Gastroesophageal sphincter (tissue), 4 donors: Measurements from ENCODE around the gene ZKSCAN5. TPM values are rescaled to one million over a fixed set of nuclear protein-coding genes. Genes with fewer than 3 reads are reported as not detected.

Experiments used
- ATAC-seq: fragments of 150-250 bp; one replicate; pipeline ENCODE4 v1.9.1; 2016; ENCODE audit warnings: mild to moderate bottlenecking, moderate library complexity
- H3K27ac ChIP-seq, 4 donors: fragments of 200-600 bp; sonication (generic) in 3 of 4; 1 replicate in 3 of 4; 2 replicates in 1 of 4; pipeline ENCODE4 v1.5.1; 2016 to 2019
- H3K27me3 ChIP-seq: fragments of 200-600 bp; sonication (generic); one replicate; pipeline ENCODE4 v1.5.1; 2019
- H3K36me3 ChIP-seq, 2 donors: fragments of 200-600 bp; sonication (generic); one replicate each; pipeline ENCODE4 v1.5.1; 2019; ENCODE audit warnings: control low read depth in 1 of 2
- H3K4me1 ChIP-seq, 3 donors: fragments of 200-600 bp; sonication (generic); 1 replicate in 2 of 3; 2 replicates in 1 of 3; pipeline ENCODE4 v1.5.1; 2016 to 2019; ENCODE audit warnings: control low read depth in 2 of 3
- H3K4me3 ChIP-seq, 2 donors: fragments of 200-600 bp; sonication (generic); one replicate each; pipeline ENCODE4 v1.5.1; 2019; ENCODE audit warnings: mild to moderate bottlenecking in 1 of 2, moderate library complexity in 1 of 2
- H3K9me3 ChIP-seq, 3 donors: fragments of 200-600 bp; sonication (generic); one replicate each; pipeline ENCODE4 v1.5.1; 2017 to 2019; ENCODE audit warnings: control low read depth in 2 of 3
- EP300 ChIP-seq: sonication (generic); formaldehyde crosslinking; IDR thresholded peaks from one replicate; pipeline ENCODE4 v1.6.1; 2017; ENCODE audit warnings: antibody characterized with exemption, mild to moderate bottlenecking
- POLR2A ChIP-seq, 2 donors: fragments of 450-650 bp; IDR thresholded peaks; one replicate each; pipeline ENCODE4 v1.6.1; 2017; ENCODE audit warnings: antibody characterized with exemption in 2 of 2, mild to moderate bottlenecking in 2 of 2, moderate library complexity in 1 of 2
- POLR2AphosphoS5 ChIP-seq: sonication (generic); formaldehyde crosslinking; IDR thresholded peaks from one replicate; pipeline ENCODE4 v1.6.1; 2017; ENCODE audit warnings: antibody characterized with exemption
- WGBS, 2 donors: methylation state at CpG; one replicate each; pipeline ENCODE4 v1.1.5; 2018; ENCODE audit warnings: low coverage in 1 of 2; 5-methylcytosine and 5-hydroxymethylcytosine counted together
- total RNA-seq, 4 donors: library from RNA; depleted of rRNA; stranded (reverse); fragments of >200 nt; gene quantifications; one replicate each; pipeline ENCODE4 v1.1.0, GENCODE V29; 2016
- TF ChIP-seq, protein P1 (sequence below), 4 experiments: fragments of 200-600 bp in 2 of 4; fragments of 450-650 bp in 2 of 4; sonication (generic) in 1 of 4; IDR thresholded peaks; one replicate each; pipeline ENCODE4 v1.5.1; 2017 to 2019; ENCODE audit warnings: antibody characterized with exemption in 4 of 4, mild to moderate bottlenecking in 2 of 4, moderate library complexity in 2 of 4

The ZKSCAN5 gene
- total RNA-seq, 4 donors from 2014 or later, result 7.5 to 12.5 (median 10.6) TPM

- Histone ChIP-seq H3K4me3 (peak overlapping the region; percentile 81 to 83), H3K4me1 (peaks cover 0 to 54% (median 18%) of the 10 kb centered on the region in 3 donors), H3K27ac (peak overlapping the region; percentile 88 to 99 (median 96)), H3K36me3 (peaks cover 0 to 53% of the 10 kb centered on the region in 2 donors), H3K9me3 (no peaks in the 10 kb centered on the region), H3K27me3 (no peaks in the 10 kb centered on the region)
- 0 to 5% methylated on average over 8 to 11 of the region's 17 CpGs for WGBS, 2 donors
- ATAC-seq, result peak; percentile 69
- TF ChIP-seq POLR2AphosphoS5 (no peak), EP300 (no peak), POLR2A (IDR thresholded peaks at IDR 0.05) (no peak)
- TF ChIP-seq, protein P1, sequence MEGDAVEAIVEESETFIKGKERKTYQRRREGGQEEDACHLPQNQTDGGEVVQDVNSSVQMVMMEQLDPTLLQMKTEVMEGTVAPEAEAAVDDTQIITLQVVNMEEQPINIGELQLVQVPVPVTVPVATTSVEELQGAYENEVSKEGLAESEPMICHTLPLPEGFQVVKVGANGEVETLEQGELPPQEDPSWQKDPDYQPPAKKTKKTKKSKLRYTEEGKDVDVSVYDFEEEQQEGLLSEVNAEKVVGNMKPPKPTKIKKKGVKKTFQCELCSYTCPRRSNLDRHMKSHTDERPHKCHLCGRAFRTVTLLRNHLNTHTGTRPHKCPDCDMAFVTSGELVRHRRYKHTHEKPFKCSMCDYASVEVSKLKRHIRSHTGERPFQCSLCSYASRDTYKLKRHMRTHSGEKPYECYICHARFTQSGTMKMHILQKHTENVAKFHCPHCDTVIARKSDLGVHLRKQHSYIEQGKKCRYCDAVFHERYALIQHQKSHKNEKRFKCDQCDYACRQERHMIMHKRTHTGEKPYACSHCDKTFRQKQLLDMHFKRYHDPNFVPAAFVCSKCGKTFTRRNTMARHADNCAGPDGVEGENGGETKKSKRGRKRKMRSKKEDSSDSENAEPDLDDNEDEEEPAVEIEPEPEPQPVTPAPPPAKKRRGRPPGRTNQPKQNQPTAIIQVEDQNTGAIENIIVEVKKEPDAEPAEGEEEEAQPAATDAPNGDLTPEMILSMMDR (IDR thresholded peaks at IDR 0.05), result no peak
Measured at GRCh38 chr7:99557940-99558305, 53.5 kb downstream of the ZKSCAN5 start.

GRCh38 chr7:99558306-99559174 lies 54.1 kb downstream of the ZKSCAN5 start, which contains the start of gene ZNF655:
Gene ZNF655 (plus strand): TSS chr7:99558642. CDS start chr7:99560560, 1,918 bp downstream.
- peaks cover 0 to 60% (median 18%) of the 10 kb centered on the region in 3 donors for H3K4me1 ChIP-seq
- peak within 1 kb of the TSS; percentile 88 to 99 (median 96) for H3K27ac ChIP-seq
- peak; percentile 98 for ATAC-seq
- TF ChIP-seq POLR2A (IDR thresholded peaks at IDR 0.05) (peak; percentile 78 to 87), EP300 (no peak), POLR2AphosphoS5 (peak; percentile 89)
- TF ChIP-seq, protein P1 (IDR thresholded peaks at IDR 0.05), result no peak
- peaks cover 0 to 60% of the 10 kb centered on the region in 2 donors for H3K36me3 ChIP-seq
- no peaks in the 10 kb centered on the region for H3K27me3 ChIP-seq
- WGBS, 2 donors, result 0% methylated on average over 2 of the region's 73 CpGs; no CpG with 5 or more reads in 1 of the 2 donors
- H3K9me3 ChIP-seq, result no peaks in the 10 kb centered on the region
- peak within 1 kb of the TSS; percentile 81 to 83 for H3K4me3 ChIP-seq

DNA sequence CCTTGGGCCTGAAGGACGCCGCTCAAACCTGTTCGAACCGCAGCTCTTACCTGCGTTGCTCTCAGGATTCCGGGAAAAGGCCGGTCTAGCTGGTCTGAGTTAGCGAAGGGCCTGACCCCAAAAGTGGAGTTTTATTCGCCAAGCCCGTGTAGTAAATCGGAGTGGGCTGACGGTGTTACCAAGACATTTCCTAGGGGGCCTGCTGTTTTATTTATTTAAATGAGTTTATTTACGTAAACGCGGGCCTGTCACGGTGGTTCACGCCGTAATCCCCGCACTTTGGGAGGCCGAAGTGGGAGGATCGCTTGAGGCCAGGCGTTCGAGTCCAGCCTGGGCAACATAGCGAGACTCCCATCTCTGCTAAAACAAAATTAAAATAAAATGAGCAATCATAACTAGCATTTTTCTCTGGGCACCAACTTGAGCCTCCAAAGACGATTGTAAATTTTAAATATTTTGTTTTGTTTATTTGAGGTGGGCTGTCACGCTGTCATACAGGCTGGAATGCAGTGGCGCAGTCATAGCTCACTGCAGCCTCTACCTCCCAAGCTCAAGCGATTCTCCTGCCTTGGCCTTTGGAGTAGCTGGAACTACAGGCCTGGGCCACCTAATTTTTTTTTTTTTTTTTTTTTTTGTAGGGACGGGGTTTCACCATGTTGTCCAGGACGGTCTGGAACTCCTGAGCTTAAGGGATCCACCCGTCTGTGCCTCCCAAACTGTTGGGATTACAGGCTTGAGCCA lies 54.9 kb downstream of the ZKSCAN5 start:
- peak overlapping the region; percentile 81 to 83 for H3K4me3 ChIP-seq
- peaks cover 0 to 64% of the 10 kb centered on the region in 2 donors for H3K36me3 ChIP-seq
- H3K27me3 ChIP-seq, result no peaks in the 10 kb centered on the region
- ATAC-seq, result no peak
- no peak for TF ChIP-seq POLR2A (IDR thresholded peaks at IDR 0.05)
- H3K4me1 ChIP-seq, result peaks cover 0 to 60% (median 18%) of the 10 kb centered on the region in 3 donors
- 21 to 36% methylated on average over 19 to 22 of the region's 31 CpGs for WGBS, 2 donors
- H3K9me3 ChIP-seq, result no peaks in the 10 kb centered on the region
- peak overlapping the region; percentile 88 to 99 (median 96) for H3K27ac ChIP-seq

GRCh38 chr7:99560834-99561736 lies 56.6 kb downstream of the ZKSCAN5 start:
- WGBS, 2 donors, result 92 to 96% methylated on average over 4 to 7 of the region's 7 CpGs
- peaks cover 0 to 67% of the 10 kb centered on the region in 2 donors for H3K36me3 ChIP-seq
- peak overlapping the region in 3 of 4 donors; percentile 45 to 96 (median 69) for H3K27ac ChIP-seq
- no peaks in the 10 kb centered on the region for H3K27me3 ChIP-seq
- H3K4me1 ChIP-seq, result peaks cover 0 to 57% (median 18%) of the 10 kb centered on the region in 3 donors
- no peak for ATAC-seq
- no peak overlapping the region for H3K4me3 ChIP-seq
- no peak for TF ChIP-seq POLR2AphosphoS5
- TF ChIP-seq, protein P1 (IDR thresholded peaks at IDR 0.05), result no peak
- no peak for TF ChIP-seq POLR2A (IDR thresholded peaks at IDR 0.05)
- no peak for TF ChIP-seq EP300
- no peaks in the 10 kb centered on the region for H3K9me3 ChIP-seq
